ENCODE measurements around the gene NQO2. TPM values are rescaled to one million over a fixed set of nuclear protein-coding genes. Genes with fewer than 3 reads are reported as not detected.
"Not testable (repeated sequence)": the region's sequence is repeated elsewhere in the genome, so short reads cannot be mapped to it uniquely, and the experiment has no call there.

Gene NQO2
- total RNA-seq, 1 experiment from 2014 or later: 119 TPM

- no peak for DNase-seq (ENCODE audit: low spot score)
Observed at GRCh38 chr6:3037638-3038365, 38.1 kb downstream of the NQO2 start.

GRCh38 chr6:3039384-3039783, 39.7 kb downstream of the NQO2 start:
- no peak for DNase-seq (ENCODE audit: low spot score)

- no peak for DNase-seq (ENCODE audit: low spot score)
Observed at GRCh38 chr6:3041147-3041546, 41.5 kb downstream of the NQO2 start.

GRCh38 chr6:3041606-3042005, 41.9 kb downstream of the NQO2 start:
- DNase-seq (ENCODE audit: low spot score): no peak

GRCh38 chr6:3045369-3045768, 45.7 kb downstream of the NQO2 start:
- no peak for DNase-seq (ENCODE audit: low spot score)

GRCh38 chr6:3045777-3046176, 46.1 kb downstream of the NQO2 start:
- no peak for DNase-seq (ENCODE audit: low spot score)

GRCh38 chr6:3046295-3046694, 46.6 kb downstream of the NQO2 start:
- DNase-seq (ENCODE audit: low spot score): no peak

- DNase-seq (ENCODE audit: low spot score): not testable (repeated sequence)
Observed at GRCh38 chr6:3048009-3048408, 48.3 kb downstream of the NQO2 start.

- DNase-seq (ENCODE audit: low spot score): no peak
Observed at GRCh38 chr6:3052481-3053230, 53.0 kb downstream of the NQO2 start.

GRCh38 chr6:3053231-3053508, 53.5 kb downstream of the NQO2 start:
- no peak for DNase-seq (ENCODE audit: low spot score)

- not testable (repeated sequence) for DNase-seq (ENCODE audit: low spot score)
Observed at GRCh38 chr6:3054229-3055157, 54.8 kb downstream of the NQO2 start.

GRCh38 chr6:3055158-3055499, 55.4 kb downstream of the NQO2 start:
- DNase-seq (ENCODE audit: low spot score): not testable (repeated sequence)

GRCh38 chr6:3057063-3057770, 57.5 kb downstream of the NQO2 start:
- DNase-seq (ENCODE audit: low spot score): no peak

GRCh38 chr6:3058957-3059356, 59.3 kb downstream of the NQO2 start:
- no peak for DNase-seq (ENCODE audit: low spot score)

GRCh38 chr6:3060092-3060491, 60.4 kb downstream of the NQO2 start:
- not testable (repeated sequence) for DNase-seq (ENCODE audit: low spot score)

GRCh38 chr6:3061501-3061941, 61.8 kb downstream of the NQO2 start:
- peak; percentile 63 for DNase-seq (ENCODE audit: low spot score)

- not testable (repeated sequence) for DNase-seq (ENCODE audit: low spot score)
Observed at GRCh38 chr6:3063340-3063732, 63.6 kb downstream of the NQO2 start.

- DNase-seq (ENCODE audit: low spot score): peak; percentile 39
Observed at GRCh38 chr6:3063733-3064700, 64.3 kb downstream of the NQO2 start.

GRCh38 chr6:3068329-3069214, 68.9 kb downstream of the NQO2 start, which contains the start of gene RIPK1:
TSS of gene RIPK1 (plus strand) at chr6:3068494. CDS start at chr6:3076824, 8,330 bp downstream.
- DNase-seq (ENCODE audit: low spot score): peak; percentile 77
